Stimulated activated CD8-positive, alpha-beta memory T cell treated with anti-CD3 and anti-CD28 coated beads, Interleukin-4, amount 100 ng/mL, for 24 hours (primary cell): ENCODE results near the gene RACK1.
A peak's percentile ranks its signal among the peaks of the same experiment; 100 is the strongest.

Experiments
- DNase-seq: peaks from one replicate; pipeline ENCODE4 v3.0.0-alpha.2; 2020; ENCODE audit warnings: low read depth

Gene RACK1

GRCh38 chr5:181195249-181195761 lies 48.4 kb downstream of the RACK1 start:
- DNase-seq: no peak

GRCh38 chr5:181194489-181195248 lies 49.0 kb downstream of the RACK1 start:
- DNase-seq: no peak

GRCh38 chr5:181193656-181194055 lies 50.0 kb downstream of the RACK1 start:
- DNase-seq: no peak

DNA sequence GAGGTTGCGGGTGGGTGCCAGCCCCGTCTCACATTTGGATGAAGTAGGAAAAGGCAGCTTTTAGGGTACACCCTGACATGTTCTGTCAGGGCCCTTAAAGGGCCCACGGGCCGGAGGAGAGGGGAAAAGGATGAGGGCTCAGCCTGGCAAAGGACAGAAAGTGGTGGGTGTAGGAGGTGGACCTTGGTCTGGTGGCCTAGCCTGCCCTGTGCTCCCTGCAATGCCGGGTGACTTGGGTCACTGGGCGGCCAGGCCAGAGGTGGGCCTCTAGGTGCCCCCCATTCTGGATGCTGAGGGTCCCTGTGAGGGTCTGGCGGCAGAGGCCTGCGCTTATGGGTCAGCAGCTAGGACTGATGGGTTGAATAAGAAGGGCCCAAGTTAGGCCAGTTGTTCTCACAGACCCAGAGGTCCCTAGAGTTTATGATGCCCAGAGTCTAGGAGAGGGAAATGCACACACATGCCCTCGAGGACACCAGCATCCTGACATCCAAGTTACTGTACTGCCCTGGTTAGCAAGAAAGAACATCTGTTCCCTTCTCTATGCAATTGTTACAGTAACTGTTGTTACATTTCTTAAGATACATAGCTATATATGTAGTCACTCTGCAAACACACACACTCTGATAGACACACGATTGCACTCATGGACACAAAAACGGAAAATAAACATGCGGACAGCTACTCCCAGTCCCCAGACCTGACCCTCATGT lies 51.2 kb downstream of the RACK1 start:
- no peak for DNase-seq

DNA sequence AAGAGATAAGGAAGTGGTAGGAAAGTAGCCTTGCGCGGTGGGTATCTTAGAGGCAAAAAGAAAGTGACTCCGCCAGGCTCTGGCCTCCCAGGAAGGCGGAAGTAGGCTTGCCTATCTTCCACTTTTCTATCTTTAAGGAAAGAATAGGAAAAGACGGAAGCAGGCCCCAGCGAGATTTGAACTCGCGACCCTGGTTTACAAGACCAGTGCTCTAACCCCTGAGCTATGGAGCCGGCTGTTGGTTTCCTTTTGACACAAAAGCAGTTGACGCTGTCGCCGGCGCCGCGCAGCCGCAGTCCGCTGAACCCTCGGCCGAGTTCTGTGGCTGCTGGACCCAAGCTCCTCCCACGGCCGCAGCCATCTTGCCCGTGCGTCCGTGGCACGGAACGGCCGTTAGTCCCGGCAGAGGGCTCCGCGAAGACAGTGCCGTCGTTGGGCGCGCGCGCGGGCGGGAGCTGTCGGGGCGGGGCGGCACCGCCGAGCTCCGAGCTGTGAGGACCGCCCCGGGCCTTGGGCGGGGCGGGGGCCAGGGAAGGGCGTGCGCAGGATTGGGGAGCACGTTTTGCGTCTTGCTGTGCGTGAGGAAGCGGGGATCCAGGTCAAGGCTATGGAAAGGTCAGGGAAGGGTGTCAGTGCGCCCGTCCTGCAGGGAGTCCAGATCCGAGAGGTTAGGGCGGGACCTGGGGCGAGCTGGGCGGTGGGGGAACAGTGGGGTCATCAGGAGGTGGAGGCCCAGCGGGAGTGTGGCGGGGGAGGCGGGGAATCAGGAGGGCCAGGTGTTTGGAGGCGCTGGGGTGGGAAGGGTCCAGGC lies 52.0 kb downstream of the RACK1 start:
- DNase-seq: peak; percentile 91

DNA sequence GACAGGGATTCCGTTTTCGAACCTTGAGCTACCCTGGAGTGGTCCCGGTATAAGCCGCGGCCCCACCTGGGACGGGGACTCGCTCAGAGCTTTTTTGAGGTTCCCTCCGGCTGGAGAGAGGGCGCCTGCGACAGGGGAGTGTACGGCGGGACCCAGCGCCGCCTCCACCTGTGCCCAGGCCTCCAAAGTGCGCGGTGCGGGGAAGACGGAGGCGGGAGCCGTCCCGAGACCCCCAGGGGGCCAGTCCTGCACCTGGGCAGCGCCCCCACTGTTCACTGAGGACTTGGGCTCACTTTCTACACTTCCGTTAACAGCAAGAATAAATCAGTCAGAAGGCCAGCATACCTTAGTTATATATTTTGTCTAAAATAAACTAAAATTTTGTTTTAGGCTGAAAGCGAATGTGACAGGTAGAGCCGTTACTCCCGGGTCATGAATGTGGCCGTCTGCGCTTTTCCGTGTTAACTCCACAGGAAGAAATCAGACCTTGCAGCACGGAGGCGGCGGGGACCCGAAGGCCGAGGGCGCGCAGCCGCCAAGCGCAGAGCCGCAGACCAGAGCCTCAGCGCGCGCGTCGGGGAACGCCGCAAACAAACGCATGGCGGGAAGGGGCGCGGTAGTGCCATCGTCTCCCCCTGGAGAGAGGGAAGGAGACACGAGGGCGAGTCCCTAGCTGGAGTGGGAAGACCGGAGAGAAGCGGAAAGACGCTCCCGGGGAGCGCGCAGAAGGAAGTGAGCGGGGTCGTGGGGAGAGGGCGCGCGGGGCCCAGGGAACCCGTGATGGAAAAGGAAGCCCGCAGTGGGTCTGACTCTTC lies 52.8 kb downstream of the RACK1 start:
- no peak for DNase-seq

- DNase-seq: no peak
Observed at GRCh38 chr5:181189962-181190710, 53.6 kb downstream of the RACK1 start.

- peak; percentile 48 for DNase-seq
Observed at GRCh38 chr5:181189363-181189961, 54.2 kb downstream of the RACK1 start.

DNA sequence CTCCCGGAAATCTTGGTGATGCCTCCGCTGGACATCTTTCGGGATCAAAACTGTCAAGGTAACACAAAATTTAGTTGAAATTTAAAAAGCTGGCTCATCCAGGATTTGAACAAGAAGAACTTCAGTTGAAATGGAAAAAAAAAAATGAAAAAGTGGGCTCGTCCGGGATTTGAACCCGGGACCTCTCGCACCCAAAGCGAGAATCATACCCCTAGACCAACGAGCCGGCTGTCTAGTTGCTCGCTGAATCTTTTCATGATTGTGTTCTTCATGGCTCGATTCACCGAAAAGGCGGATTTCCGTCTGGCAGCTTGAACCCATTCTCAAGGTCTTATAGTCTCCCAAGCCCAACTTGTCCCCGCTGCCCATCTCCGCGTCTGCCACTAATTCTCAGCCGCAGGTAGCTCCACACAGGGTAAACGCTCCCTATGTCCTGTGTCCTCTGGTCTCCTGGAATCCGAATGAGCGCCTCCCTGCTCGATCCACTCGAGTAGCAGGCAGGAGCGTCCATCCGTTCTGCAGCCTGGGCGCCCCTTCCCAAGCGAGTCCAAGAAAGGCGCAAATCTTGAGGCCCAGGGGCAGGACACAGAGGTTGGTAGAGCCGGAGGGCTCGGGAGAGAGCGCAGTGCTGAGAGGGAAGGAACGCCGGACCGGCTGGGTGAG lies 54.9 kb downstream of the RACK1 start:
- peak; percentile 48 for DNase-seq

DNA sequence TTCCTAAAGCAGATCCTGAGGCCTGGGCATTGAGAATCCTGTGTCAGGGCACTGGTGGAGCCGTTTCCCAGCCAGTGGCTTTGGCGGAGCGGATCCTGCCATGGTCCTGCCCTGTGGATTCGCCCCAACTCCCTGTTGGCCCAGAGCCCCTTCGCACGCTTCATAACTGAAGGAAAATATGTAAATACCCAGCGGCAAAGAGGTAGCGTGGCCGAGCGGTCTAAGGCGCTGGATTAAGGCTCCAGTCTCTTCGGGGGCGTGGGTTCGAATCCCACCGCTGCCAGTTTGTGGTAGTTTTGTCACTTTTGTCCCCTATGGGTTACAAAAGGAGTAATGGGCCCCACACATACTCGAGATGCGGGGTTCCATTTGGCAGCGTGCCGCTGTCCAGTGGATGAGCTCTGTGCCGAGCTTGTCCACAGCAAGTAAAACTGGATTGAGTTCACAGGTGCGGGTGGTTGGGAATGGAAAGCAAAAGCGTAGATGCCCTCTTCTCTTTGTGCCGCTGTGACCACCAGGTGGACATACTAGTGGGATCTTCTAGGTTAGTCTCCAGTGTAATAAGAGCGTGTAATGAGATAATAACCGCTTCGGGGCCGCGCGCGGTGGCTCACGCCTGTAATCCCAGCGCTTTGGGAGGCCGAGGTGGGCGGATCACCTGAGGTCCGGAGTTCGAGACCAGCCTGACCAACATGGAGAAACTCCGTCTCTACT lies 56.0 kb downstream of the RACK1 start:
- DNase-seq: no peak

DNA sequence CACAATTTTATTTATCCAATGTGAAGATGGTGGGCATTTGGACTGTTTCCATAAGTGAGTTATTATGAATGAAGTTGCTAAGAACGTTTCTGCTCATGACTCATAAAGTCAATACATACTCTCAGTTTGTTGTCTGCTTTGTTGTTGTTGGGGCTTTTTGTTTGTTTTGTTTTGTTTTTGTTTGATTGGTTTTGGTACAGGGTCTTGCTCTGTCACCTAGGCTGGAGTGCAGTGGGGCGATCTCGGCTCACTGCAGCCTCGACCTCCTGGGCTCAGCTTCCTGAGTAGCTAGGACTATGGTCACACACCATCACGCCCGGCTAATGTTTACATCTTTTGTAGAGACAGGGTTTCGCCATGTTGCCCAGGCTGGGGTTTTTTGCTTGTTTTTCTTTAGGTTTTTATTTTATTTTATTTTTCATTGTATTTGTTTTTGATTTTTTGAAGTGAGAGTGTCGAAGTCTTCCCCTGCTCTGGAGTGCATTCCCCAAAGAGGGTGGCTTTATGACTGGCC lies 56.7 kb downstream of the RACK1 start:
- DNase-seq: no peak
